Stimulated activated naive CD4-positive, alpha-beta T cell treated with Interleukin-2 at 50 U/mL for 16 hours (primary cell): Measurements from ENCODE around the gene STAMBP.
"Not testable (repeated sequence)": the region's sequence is repeated elsewhere in the genome, so short reads cannot be mapped to it uniquely, and the experiment has no call there.

ENCODE experiments used
- DNase-seq: peaks from one replicate; lab custom pipeline; 2025; lab: John Stamatoyannopoulos, UW

STAMBP gene

DNA sequence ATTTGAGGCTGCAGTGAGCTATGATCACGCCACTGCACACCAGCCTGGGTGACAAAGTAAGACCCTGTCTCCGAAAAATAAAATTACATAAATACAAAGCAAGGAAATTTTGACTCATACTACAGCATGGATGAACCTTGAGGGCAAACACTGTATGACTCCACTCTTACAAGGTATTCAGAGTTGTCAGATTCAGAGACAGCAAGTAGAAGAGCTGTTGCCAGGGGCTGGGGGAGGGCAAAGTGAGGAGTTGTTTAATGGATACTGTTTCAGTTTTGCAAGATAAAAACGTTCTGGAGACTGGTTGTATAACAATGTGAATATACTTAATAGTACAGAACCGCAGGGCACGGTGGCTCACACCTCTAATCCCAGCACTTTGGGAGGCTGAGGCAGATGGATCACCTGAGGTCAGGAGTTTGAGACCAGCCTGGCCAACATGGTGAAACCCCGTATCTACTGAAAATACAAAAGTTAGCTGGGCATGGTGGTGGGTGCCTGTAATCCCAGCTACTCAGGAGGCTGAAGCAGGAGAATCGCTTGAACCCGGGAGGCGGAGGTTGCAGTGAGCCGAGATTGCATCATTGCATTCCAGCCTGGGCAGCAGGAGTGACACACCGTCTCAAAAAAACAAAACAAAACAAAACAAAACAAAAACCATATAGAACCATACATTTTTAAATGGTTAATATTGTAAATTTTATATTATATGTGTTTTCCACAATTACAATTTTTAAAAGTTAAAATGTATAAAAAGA is 59.0 kb downstream of the STAMBP start:
- DNase-seq, result not testable (repeated sequence)

DNA sequence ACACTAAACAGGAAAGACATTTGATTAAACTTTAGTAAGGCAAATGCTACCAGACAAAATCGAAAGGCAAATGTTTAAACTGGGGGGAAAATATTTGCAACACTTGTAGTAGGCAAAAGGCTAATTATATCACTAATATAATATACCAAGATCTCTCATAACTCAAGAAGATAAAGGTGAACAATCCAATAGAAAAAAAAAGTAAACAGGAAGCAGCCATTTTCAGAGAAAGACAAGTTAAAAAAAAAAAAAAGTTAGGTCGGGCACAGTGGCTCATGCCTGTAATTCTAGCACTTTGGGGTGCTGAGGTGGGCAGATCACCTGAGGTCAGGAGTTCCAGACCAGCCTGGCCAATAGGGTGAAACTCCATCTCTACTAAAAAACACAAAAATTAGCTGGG is 59.6 kb downstream of the STAMBP start:
- no peak for DNase-seq

DNA sequence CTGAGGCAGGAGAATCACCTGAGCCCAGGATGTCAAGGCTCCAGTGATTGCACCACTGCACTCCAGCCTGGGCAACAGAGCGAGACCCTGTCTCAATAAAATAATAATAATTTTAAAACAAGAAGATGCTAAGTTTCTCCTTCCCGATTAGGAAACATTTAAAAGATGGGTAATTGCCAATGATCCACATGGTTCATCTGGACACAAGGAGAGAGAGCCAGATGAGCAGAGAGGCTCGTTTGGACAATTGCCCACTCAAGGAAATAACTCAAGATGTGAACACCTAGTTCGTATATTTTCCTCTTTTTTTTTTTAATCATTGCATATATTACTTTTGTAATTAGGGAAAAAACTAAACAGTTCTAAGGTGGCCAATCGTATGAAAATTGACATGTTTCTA is 60.4 kb downstream of the STAMBP start:
- no peak for DNase-seq

DNA sequence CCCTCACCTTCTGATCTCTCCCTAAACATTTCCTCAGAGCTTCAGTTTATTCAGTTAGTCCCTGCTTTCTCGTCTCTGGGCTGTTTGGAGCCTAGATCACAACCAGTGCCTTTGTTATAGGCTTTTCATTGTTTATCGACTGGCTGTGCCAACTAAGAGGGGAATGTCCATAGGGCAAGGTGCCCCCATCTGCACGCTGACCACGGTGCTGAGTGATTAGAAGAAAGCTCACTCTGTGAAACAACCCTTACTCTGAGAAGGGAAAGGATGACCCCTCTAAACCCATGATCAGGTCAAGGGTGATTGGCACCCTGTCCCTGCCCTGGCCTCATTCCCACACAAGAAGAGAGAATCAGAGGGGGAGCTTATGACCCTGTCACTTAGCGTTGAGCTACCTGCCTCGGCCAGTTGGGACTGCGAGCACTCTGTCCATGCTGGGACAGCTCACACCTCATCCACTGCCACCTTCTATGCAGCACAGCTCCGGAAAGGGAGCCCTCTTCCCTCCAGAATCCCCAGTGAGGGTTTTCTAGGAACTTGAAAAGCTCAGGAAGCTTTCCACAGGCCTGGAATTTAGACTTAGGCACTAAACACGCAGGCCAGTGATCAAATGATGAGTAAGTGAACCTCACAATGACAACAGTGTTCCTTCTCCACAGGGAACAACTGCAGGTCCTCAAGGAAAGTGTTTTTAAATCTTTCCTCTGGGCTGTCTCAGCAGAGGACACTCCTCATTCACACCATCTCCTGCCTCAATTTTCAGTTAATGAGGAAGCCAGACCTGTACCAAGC is 61.7 kb downstream of the STAMBP start:
- DNase-seq, result no peak

DNA sequence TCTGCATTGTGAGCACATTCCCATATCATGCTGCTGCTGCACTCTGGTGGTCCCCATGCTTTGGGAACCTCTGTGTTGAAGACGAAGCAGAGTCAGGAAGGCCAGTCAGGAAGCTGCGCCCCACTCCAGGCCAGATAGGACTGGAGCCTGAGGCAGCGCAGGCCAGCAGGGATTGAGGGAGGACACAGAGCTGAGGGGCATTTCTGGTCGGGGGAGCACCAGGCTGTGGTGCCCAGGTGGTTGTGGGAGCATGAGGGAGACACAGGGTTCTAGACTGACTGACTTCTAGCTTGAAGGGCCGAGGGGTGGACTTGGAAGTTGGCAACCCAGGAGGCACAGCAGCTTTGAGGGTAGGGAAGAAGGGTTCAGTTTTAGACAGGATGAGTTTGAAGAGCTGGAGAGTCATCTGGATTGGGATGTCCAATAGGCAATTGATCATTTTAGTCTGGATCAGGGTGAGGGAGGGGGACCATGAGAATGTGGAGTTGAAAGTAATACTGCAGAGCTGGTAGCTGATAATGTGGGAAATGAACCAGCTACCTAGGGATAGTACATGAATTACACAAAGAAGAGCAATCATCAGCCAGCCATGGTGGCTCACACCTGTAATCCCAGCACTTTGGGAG is 62.6 kb downstream of the STAMBP start:
- no peak for DNase-seq

DNA sequence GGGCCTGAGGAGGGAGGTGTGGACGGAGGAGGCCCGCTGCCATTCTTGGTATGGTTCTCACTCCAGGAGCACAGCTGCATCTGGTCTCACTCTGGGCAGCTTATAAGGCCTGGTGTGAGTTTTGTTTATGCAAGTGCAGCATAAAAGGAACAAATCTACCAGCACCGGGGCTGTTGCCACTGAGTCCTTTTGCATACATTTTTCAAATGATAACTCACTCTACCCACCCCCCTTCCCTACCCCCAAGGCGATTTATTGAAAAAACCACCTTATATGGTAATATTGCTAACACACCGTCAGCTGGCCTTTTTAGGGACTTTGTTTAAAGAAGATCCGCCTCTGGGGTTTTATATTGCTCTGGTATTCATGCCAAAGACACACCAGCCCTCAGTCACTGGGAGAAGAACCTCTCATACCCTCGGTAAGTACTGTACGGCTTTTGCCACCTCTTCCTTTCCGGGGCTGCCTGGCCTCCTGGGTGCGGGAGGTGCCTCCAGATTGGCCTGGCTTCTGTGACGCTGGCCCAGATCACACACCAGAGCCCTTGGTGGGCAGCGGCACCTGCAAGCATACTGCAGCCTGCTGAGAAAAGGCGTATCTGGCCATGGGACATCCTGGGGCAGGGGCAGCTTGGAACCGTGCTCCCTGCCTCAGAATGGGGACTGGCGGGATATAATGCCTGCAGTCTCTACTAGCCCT is 64.0 kb downstream of the STAMBP start, which contains the start of gene ACTG2:
Gene ACTG2 (plus strand): TSS at position 378 of the 699 bp plus-strand sequence. CDS start 8,304 bp downstream, outside the sequence.
- no peak for DNase-seq

DNA sequence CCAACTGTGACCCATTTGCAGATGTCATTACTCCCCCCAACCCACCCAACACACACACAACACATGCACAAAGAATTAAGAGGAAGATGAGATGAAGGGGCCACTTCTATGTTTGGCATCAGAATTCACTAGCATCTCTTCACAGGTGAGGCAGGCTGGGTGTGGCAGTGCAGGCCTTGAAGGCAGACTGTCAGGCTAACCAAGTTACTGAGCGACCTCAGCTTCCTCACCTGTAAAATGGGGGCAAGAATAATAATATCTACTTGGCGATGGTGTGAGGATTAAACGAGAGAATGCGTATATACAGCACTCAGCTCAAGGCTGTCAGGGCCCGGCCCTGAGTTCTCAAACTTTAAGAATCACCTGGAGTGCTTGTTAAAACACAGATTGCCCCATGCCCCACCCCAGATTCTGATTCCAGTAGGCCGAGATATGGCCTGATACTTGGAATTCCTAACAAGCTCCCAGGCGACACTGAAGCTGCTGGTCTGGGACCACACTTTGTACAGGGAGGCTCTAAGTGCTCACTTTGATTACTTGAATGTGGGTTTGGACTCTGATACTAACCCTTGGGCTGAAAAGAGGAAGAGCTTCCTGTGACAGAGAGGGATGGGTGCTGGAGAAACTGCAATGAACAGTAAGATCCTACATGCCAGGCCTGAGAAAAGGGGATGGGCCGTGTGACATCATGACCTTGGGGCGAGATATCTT is 65.2 kb downstream of the STAMBP start:
- DNase-seq, result no peak

DNA sequence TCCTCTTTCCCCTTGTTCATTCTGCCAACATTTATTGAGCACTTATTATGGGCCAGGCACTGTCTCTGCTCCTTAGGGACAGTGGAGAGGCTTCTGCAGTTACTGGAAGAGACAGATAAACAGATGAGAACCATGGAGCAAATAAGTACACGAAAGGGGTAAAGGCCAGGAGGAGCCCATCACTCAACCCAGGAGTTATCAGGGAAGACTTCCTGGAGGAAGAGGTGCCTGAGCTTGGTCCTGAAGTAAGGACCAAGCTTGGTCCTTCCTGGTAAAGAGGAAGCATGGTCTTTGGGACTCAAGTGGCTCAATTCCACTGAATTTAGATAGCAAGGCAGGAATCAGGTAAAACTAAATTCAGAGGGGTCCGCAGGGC is 65.7 kb downstream of the STAMBP start:
- no peak for DNase-seq

DNA sequence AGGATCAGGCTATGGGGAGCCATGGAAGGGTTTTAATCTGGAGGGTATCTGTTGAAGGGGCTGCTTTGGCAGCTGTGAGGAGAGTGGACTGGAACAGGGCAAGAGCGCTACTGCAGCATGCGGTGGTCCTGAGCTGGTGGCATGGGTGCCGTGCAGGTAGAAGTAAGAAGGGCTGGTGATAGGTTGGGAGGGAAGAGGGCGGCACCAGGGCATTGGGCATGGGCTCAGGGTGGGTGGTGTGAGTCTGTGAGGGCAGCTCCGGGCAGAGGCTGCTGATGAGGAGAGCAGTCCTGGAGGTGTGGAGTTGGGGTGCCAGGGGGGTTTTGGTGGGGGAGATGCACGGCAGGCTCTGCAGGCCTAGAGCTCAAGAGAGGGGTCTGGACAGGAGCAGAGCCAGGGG is 66.1 kb downstream of the STAMBP start:
- DNase-seq, result no peak

DNA sequence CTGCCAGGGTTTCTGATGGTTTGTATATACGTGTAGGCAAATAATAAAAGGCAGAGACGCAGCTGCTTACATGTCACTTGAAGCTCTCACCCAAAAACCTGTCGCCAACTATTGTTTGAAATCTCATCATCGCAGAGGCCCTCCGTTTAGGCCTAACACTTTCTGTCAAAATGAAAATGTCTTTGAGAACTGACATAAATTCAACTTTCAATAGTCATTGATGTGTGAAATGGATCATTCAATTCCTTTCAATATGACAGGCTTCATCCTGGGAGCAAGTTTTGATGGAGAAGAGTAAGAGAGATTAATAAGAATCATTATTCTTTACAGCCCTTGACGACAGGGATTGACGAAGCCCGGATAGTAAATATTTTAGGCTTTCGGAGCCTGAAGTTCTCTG is 66.7 kb downstream of the STAMBP start:
- DNase-seq, result no peak

DNA sequence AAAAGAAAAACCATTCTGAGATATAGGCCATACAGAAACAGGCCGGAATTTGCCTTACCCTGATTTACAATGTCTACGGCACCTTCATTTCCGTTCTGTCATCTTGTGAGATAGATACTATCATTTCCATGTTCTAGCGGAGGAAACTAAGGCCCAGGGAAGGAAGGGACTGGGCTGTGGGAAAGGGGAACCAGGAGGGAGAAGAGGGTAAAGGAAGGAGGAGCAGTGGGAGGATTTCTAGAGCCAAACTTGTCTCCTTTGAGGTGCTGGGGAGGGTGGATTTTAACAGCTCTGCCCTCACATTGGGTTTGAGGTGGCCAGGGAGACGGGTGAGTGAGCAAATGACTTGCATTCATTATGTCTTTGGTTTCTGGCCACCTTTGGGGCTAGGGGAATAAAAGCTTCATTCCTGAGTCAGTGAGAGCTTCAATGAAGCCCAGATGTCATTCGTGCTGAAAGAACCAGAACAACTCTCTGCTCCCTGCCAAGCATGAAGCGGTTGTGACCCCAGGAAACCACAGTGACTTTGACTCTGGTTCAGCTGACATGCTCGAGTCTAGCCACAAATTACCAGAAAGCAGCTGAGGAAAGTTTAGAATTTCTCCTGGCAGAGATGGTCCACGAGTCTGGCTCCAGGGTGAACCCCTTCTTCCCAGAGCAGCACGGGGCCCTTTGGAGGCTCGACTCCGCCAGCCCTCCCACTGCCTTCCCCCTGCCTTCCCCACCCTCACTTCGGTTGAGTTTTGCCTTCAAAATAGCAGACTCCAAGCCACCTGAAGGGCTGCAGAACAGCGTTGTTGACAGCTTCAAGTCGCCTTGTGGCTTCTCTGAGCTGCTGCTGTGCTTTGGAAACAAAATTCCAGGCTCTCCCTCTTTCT is 67.8 kb downstream of the STAMBP start:
- no peak for DNase-seq

DNA sequence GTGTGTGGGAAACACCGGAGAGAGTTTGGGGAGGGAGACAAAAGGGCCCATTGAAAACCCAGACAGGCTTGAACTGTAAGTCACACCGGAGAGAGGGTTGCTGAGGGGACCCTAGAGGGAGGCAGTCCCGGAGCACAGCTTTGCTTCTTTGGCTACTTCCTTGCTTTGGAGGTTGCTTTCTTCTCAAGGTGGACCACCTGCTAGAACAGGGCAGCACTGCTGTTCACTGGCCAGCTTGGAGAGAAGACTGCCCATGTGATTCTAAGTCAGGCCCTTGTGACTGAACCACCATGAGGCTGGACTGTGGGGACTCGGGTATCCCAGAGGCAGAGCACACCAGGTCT is 68.5 kb downstream of the STAMBP start:
- no peak for DNase-seq

DNA sequence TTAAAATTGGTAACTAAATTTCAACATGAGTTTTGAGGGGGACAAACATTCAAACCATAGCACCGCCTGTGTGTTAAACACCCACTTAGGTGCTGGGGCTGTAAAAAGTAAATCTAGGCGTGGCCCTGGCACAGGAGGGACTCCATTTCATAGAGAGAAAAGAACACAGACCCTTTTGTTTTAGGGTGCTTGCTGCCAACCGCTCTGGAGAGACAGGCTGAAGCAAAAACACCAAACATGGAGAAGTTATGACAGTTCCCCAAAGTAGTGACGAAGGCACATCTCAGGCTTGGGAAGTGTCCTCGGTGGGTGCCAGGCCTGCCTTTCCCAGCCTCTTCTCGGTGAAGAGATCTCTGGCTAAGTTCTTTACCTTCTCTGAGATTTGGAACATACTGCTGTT is 69.2 kb downstream of the STAMBP start:
- DNase-seq, result no peak

DNA sequence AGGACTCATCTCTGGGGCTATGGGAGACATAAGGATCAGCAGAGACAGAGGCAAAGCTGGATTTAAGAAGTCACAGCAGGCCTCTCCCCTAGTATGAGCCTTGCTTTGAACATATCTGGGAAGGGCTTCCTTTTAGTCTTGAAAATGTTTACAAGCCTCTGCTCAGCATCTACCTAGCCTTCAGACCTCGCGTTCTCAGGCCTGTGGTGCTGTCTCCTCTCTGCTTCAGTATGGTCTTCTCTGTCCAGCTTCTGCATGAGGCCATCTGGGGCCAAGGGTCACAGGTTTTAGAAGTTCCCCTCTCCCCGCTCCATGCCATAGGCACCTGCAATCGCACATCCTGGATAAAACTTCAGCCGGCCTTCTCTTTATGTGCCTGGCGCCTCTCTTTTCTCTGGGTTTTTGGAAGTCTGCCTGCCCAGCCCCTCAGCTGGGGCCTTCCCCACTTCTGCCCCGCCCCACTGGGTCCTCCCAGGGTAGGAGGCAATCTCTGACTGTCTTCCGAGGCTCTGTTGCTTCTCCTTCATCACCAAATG is 71.1 kb downstream of the STAMBP start:
- no peak for DNase-seq

DNA sequence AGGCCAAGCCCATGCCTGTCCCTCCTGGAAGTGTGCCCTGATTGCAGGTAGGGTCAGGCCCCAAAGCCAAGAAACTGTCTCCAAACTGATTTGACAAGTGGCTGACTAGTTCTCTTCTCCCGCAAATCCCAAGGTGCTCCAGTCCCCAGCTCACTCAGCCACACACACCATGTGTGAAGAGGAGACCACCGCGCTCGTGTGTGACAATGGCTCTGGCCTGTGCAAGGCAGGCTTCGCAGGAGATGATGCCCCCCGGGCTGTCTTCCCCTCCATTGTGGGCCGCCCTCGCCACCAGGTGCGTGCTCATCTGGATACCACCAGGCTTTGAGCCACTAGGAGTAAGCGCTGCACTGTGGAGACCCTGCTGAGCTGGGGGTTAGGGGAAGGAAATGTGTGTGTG is 72.4 kb downstream of the STAMBP start:
- no peak for DNase-seq

DNA sequence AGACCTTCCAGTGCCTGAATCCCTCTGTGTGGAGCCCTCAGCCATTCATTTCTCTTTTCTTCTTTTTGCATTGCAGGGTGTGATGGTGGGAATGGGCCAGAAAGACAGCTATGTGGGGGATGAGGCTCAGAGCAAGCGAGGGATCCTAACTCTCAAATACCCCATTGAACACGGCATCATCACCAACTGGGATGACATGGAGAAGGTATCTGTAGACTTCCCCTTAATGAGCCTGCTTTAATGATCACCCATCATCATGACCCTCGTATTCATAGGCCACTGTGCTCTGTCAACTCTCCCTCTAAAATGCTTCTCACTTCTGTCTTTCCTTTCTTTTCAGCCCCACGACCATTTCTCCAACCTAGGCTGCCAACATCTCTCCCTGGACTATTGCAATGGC is 73.5 kb downstream of the STAMBP start:
- no peak for DNase-seq

DNA sequence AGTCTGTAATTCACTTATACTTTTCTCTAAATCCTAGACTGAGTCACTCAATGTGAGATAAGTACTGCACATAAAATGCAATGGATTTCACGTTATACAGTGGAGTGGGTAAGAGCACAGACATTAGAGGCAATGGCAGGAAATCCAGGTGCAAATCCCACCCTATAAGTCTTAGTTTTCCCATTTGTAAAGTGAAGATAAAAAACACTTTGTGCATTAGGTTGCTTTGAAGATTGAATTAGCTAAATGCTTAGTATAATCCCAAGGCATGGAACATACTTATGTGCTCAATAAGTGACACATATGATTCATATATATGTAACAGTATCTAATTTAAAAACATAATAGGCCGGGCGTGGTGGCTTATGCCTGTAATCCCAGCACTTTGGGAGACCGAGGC is 74.6 kb downstream of the STAMBP start:
- DNase-seq, result no peak

DNA sequence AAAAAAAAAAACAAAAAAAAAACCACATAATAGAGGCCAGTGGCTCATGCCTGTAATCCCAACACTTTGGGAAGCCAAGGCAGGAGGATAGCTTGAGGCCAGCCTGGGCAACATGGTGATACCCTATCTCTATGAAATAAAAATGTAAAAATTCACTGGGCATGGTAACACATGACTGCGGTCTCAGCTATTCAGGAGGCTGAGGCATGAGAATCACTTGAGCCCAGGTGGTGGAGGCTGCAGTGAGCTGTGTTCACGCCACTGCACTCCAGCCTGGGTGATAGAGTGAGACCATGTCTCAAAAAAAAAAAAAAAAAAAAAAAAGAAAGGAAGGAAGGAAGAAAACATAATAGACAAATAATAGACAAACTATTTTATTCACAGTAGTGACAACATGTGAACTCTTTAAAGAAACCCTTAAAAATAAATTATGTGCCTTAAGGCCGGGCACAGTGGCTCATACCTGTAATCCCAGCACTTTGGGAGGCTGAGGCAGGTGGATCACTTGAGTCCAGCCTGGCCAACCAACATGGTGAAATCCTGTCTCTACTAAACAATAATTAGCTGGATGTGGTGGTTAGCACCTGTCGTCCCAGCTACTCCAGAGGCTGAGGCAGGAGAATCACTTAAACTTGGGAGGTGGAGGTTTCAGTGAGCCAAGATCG is 75.3 kb downstream of the STAMBP start:
- DNase-seq, result not testable (repeated sequence)

DNA sequence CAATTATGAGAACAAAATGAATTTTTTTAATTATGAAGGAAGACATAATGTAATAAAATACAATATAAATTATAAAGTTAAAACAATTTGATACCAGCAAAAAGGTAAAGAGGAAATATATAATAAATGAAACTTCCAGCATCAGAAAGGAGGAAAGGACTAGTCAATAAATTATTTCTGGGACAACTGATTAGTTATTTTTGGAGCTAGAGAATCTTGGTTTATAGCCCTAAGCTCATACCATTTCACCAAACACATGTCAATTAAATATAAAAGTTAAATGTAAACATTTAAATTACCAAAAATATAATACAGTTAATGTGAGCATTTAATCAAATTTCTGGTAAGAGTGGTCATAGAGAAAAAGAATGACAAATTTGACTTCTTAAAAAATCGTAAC is 76.2 kb downstream of the STAMBP start:
- DNase-seq, result no peak
